ENCODE results near the gene IL16.
A peak's percentile ranks its signal among the peaks of the same experiment; 100 is the strongest.

Gene IL16

DNA sequence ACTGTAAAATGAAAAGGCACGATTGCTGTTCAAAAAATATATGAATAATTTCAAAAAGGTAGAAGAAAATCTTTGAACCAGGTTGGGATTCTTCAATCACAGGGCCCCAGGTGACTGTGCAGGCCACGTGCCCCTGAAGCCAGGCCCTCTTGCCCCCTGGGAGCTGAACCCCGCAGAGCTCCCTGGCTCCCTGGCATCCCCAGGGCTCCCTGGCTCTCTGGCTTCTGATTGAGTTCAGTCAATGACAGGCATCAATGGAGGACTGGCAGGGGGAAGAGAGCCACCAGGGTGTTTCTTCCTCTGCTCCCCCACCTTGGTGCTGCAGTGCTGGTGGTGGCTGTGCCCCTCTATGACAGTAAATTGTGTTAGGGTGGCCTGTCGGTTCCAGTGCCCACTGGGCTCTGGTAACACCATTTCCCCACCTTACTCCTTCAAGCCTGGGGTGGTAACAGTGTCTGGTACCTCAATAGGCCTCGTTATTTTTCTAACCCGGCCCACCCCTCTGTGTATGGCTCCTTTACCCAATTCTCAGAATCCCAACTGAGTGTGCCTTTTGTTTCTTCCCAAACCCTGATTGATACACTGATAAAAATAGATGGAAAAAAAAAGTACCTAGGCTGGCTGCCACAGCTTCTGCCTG lies 64.6 kb downstream of the IL16 start:
- Mint-ChIP-seq H3K9me3 (no peaks in the 10 kb centered on the region), H3K36me3 (no peaks in the 10 kb centered on the region), H3K4me3 (no peak overlapping the region), H3K4me1 (peaks cover 15% of the 10 kb centered on the region), H3K27me3 (peaks cover 38% of the 10 kb centered on the region), H3K27ac (no peak overlapping the region)
- DNase-seq = no peak
- CTCF ChIA-PET = interaction anchor here (0.9 to 2.9 kb wide), 5 partner anchors 79 to 153 kb away, joined by 3 to 10 read pairs (median 3); no protein-coding TSS in a partner anchor

DNA sequence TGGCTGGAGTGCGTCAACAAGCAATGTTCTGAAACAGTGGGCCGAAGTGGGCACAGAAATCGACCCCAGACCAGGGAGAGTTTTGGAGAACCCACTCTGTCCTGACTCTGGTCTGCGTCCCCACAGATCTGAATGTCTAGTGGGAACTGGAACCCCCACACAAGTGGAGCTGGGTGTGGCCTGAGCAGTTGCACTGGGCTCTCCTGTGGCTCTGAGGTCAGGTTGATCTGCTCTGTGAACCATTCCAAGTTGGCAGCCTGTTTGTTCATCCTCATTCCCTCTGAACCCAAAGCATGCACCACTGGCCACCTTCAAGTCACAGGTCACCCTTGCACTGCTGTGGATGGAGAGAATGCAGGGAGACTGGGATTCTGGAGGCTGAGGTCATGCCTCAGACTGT lies 66.8 kb downstream of the IL16 start:
- no peaks in the 10 kb centered on the region for H3K36me3 Mint-ChIP-seq
- no peak overlapping the region for H3K4me3 Mint-ChIP-seq
- H3K4me1 Mint-ChIP-seq = peaks cover 27% of the 10 kb centered on the region
- DNase-seq = no peak
- CTCF ChIA-PET = interaction anchor here (0.7 to 8.2 kb wide), 7 partner anchors 73 to 293 kb away, joined by 3 to 220 read pairs (median 4); no protein-coding TSS in a partner anchor
- no peak overlapping the region for H3K27ac Mint-ChIP-seq
- peaks cover 32% of the 10 kb centered on the region for H3K27me3 Mint-ChIP-seq
- no peaks in the 10 kb centered on the region for H3K9me3 Mint-ChIP-seq

DNA sequence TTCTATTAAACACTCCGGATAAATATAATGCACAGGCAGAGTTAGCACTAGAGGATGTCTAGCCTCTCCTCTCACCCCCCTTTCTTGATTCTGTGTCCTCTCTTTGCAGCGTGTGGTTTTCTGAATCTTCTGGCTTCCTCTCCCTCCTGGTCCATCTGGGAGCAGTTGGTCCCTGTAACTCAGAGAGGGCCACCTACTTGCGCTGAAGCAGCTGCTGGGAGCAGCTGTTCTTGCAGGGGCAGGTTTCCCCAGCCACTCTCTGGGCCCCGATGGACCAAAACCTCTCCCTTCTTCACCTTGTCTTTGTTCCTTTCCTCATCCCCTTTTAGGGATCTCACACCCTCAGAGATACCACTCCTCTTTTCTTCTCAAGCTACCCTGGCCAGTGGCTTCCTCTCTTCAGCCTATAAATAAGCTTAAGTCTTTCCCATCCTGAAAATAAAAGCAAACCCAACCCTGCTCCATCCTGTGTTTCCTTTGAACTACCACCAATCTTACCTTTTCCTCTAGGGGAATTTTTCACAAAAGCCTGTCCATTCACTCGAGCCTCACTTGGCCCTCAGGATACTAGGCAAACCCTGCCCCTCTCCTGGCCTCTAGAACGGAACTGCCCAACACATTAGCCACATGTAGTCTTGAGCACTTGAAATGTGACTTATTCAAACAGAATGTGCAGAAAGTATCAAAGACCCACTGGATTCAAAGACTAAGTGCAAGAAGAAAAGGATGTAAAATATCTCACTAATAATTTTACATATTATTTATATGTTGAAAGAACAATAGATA lies 67.6 kb downstream of the IL16 start:
- no peak for DNase-seq
- no peaks in the 10 kb centered on the region for H3K9me3 Mint-ChIP-seq
- H3K27me3 Mint-ChIP-seq = peaks cover 30% of the 10 kb centered on the region
- no peak overlapping the region for H3K27ac Mint-ChIP-seq
- H3K4me3 Mint-ChIP-seq = no peak overlapping the region
- H3K36me3 Mint-ChIP-seq = no peaks in the 10 kb centered on the region
- H3K4me1 Mint-ChIP-seq = peaks cover 34% of the 10 kb centered on the region
- CTCF ChIA-PET = interaction anchor here (2.9 to 8.2 kb wide), 4 partner anchors 20 to 156 kb away, joined by 14 to 262 read pairs (median 156); no protein-coding TSS in a partner anchor

DNA sequence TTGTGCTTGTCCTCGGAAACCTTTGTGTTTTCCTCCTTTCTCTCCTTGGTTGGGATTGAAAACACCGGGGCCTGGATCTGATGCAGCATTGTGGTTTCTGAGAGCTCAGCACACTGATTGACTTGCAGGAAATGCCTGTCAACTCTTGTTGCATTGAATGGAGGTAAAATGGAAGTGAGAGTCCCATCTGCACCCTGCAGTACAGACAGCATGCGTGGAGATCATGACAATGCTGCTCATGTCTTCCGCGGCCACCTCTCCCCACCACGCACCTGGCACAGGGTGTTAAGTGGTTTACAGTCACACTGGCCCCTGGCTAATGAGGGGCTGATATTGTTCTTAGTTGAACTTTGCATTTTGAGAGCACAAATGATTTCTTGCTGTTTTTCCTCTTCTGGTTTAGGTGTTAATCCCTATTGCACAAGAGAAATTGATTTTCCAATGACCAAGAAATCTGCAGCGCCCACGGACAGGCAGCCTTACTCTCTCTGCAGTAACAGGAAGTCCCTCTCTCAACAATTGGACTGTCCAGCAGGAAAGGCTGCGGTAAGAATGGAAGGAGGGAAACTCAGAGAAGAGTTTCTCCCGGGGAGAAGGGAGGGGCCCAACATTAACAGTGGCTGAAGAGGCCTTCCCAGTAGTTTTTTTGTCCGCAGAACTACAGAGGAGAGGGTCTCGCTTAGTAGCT lies 68.7 kb downstream of the IL16 start:
- peaks cover 40% of the 10 kb centered on the region for H3K4me1 Mint-ChIP-seq
- DNase-seq = no peak
- CTCF ChIA-PET = interaction anchor here (0.7 to 8.2 kb wide), 86 partner anchors 8 to 809 kb away, joined by 3 to 262 read pairs (median 6); partner anchors contain the start of genes STARD5 and TLNRD1
- H3K27ac Mint-ChIP-seq = no peak overlapping the region
- H3K4me3 Mint-ChIP-seq = no peak overlapping the region
- H3K27me3 Mint-ChIP-seq = peaks cover 24% of the 10 kb centered on the region
- no peaks in the 10 kb centered on the region for H3K36me3 Mint-ChIP-seq
- H3K9me3 Mint-ChIP-seq = no peaks in the 10 kb centered on the region

DNA sequence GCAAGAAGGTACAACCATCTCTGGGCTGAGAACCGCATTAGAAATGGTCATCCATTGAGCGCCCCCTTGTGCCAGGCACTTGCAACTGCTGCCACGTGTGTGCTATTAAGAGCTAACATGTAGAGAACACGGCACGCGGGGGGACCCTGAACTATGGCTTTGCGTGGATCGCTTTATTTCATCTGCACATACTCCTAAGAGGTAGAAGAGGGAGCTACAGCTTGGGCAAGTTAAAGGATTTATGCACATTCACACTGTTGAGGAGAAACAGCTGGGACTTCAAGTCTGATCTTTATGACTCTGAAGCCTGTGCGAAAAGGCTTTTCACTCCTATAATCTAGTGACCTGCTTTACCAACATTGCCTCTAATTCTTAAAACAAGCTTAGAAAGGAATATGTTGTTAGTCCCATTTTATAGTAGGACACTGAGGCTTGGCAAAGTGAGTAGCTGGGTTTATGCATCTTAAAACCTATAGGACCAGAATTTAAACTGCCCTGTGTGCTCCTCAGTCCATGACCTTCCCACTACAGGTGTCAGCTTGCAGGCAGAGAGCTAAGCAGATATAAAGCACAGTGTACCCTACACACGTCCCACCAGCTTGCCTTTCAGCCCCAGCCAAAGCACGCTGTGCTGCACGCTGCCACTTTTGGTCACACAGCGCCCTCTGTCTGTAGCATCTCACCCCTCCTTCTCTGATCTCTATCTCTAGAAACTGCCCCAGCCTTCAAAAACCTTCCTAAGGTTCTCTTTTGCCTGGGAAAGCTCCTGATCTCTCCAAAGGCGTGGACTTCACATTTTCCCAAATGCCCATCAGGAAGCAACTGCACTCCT lies 69.5 kb downstream of the IL16 start:
- H3K4me3 Mint-ChIP-seq = peak overlapping the region; percentile 27
- peaks cover 24% of the 10 kb centered on the region for H3K27me3 Mint-ChIP-seq
- DNase-seq = peak; percentile 91
- CTCF ChIA-PET = interaction anchor here (0.6 to 8.2 kb wide), 106 partner anchors 9 to 810 kb away, joined by 3 to 262 read pairs (median 5); partner anchors contain the start of genes CEMIP, STARD5 and TLNRD1
- peak overlapping the region; percentile 47 for H3K27ac Mint-ChIP-seq
- no peaks in the 10 kb centered on the region for H3K9me3 Mint-ChIP-seq
- peaks cover 40% of the 10 kb centered on the region for H3K4me1 Mint-ChIP-seq
- no peaks in the 10 kb centered on the region for H3K36me3 Mint-ChIP-seq

DNA sequence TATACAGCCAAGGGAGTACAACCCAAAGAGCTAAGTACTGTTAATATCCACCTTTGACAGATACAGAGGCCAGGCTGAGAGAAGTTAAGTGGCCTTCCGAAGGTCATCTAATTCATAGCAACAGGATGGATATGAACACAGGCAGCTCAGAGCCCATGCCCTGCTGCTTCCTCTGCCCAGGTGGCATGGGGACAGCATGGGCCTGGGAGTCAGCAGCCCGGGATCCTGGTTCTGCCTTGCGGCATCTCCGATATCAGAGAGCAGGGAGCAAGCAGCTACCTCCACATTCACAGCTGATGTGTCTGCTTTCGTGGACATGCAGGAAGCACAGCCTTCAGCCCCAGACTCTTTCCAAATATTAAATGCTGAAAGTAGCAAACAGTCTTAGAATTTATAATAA lies 71.7 kb downstream of the IL16 start:
- Mint-ChIP-seq H3K4me3 (no peak overlapping the region), H3K27ac (no peak overlapping the region), H3K27me3 (peaks cover 17% of the 10 kb centered on the region), H3K4me1 (peaks cover 40% of the 10 kb centered on the region), H3K36me3 (no peaks in the 10 kb centered on the region), H3K9me3 (no peaks in the 10 kb centered on the region)
- DNase-seq = no peak
- CTCF ChIA-PET = interaction anchor here (1.0 to 8.2 kb wide), 6 partner anchors 68 to 811 kb away, joined by 3 to 262 read pairs (median 49); no protein-coding TSS in a partner anchor

DNA sequence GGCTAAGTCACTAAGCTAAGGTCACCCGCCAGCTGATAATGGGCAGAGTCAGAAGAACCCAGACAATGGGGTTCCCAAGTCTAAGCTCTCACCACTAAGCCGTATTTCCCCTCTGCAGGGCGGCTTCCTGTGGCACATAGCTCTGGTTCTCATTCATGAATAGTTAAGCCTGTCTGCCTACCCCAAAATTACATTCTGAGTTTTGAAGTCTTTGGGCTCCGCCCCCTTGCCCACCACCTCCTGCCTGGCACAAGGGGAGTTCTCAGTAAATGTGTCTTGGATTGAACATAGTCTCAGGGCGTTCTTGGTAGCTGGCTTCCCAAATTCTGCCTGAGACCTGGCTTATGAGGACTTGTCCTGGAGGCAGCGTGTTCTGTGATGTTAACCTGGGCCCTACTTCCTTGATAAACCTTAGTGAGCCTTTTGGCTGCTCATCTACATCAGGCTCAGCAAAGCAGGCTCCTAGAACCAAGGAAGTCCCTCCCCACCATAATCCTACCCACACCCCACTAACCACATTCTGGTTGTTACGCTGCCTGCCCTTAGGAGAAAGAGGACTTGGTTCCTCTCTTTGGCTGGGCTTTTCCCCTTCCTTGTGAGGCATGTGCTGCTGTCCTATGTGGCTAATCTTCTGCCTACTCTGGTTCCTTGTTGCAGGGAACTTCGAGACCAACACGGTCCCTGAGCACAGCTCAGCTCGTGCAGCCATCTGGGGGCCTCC lies 72.4 kb downstream of the IL16 start:
- Mint-ChIP-seq H3K4me1 (peaks cover 40% of the 10 kb centered on the region), H3K9me3 (no peaks in the 10 kb centered on the region), H3K27ac (no peak overlapping the region), H3K36me3 (no peaks in the 10 kb centered on the region), H3K27me3 (peaks cover 11% of the 10 kb centered on the region), H3K4me3 (no peak overlapping the region)
- peak; percentile 39 for DNase-seq
- CTCF ChIA-PET = interaction anchor here (1.3 to 8.2 kb wide), 5 partner anchors 67 to 292 kb away, joined by 4 to 262 read pairs (median 92); no protein-coding TSS in a partner anchor

DNA sequence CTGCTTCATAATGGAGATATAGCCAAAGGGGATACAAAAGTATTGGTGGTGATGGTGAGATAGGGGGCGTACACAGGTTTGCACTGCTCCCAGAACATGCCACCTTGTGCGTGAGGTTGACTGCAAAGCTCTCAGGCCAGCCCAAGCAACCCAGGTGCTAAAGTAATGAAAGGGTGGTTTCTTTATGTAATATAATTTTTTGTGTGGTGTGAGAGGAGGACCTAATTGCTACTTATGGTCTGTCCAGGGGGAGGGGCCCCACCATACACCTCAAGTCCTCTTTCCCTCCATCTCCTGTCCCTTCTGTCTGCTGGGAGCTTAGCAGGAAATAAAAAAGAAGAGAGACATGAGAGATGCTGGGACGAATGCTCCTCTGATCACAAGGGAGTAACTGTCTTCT lies 73.5 kb downstream of the IL16 start:
- H3K4me3 Mint-ChIP-seq = no peak overlapping the region
- H3K27ac Mint-ChIP-seq = no peak overlapping the region
- CTCF ChIA-PET = interaction anchor here (6.5 to 8.2 kb wide), 3 partner anchors 66 to 130 kb away, joined by 85 to 262 read pairs (median 92); no protein-coding TSS in a partner anchor
- peaks cover 1% of the 10 kb centered on the region for H3K27me3 Mint-ChIP-seq
- peaks cover 46% of the 10 kb centered on the region for H3K4me1 Mint-ChIP-seq
- H3K36me3 Mint-ChIP-seq = no peaks in the 10 kb centered on the region
- DNase-seq = no peak
- no peaks in the 10 kb centered on the region for H3K9me3 Mint-ChIP-seq

DNA sequence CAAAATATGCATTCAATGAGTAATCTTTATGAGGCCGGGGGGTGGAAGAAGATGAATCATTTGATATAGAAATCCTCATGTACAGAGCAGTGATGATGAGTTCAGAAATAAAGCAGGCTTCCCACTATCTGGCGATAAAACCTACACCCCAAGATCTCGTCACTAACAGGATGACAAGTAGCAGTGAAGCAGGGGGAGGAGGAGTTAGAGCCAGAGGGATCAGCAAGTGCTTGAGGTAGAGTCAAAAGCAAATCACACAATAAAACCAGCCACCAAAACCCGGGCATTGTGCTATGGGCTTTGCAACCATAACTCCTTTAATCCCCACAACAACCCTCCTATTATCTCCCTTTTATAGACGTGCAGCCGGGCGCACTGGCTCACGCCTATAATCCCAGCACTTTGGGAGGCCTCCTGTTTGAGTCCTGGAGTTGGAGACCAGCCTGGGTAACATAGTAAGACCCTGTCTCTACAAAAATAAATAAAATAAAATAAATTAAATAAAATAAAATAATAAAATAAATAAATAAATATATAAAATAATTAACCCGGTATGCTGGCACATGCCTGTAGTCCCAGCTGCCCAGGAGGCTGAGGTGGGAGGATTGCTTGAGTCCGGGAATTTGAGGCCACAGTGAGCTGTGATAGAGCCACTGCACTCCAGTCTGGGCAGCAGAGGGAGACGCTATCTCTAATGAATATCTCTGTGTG lies 74.3 kb downstream of the IL16 start:
- no peaks in the 10 kb centered on the region for H3K27me3 Mint-ChIP-seq
- DNase-seq = no peak
- H3K9me3 Mint-ChIP-seq = no peaks in the 10 kb centered on the region
- H3K27ac Mint-ChIP-seq = no peak overlapping the region
- no peaks in the 10 kb centered on the region for H3K36me3 Mint-ChIP-seq
- no peak overlapping the region for H3K4me3 Mint-ChIP-seq
- CTCF ChIA-PET = interaction anchor here (5.2 to 8.2 kb wide), 4 partner anchors 65 to 129 kb away, joined by 85 to 262 read pairs (median 97); no protein-coding TSS in a partner anchor
- H3K4me1 Mint-ChIP-seq = peaks cover 46% of the 10 kb centered on the region

DNA sequence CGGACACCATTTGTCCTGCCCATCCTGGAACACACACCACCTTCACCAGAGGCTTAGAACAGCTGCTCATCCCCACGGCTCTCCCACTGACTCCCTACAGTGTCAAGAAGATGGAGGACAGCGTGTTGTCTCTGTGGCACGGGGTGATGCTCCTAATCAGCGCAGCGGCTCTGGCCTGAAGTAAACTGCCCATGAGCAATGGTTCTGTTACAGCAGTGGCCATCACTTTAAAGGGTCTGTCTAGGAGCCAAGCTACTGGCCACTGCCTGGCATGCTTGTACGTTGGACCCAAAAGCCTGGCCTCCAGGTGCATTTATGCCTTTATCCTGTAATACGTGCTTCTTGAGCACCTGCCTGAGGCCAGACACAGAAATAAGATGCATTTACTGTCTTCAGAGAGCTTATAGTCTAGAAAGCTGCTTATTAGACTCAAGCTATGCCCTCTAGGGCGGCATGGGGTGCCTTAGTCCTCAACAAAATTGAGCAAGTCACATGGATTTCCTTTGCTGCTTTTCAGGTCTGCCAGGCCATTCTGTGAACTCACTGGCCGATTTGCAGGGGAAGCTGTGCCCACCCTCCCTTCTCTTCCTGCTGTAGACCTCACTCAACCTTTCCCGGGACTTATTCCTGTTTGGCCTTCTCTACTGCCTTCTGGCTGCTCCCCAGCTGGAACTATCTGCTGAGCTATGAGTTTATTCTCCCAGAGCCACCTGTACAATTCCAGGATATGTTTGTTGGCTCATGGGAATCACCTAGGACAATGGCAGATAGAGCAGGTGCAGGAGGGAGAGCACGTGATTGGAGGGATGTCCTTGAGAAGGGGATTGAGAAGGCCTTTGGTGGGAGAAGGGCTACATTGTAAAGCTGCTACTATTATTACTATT lies 75.3 kb downstream of the IL16 start:
- Mint-ChIP-seq H3K27me3 (no peaks in the 10 kb centered on the region), H3K27ac (no peak overlapping the region), H3K4me3 (no peak overlapping the region), H3K9me3 (peaks cover 6% of the 10 kb centered on the region), H3K4me1 (peaks cover 42% of the 10 kb centered on the region), H3K36me3 (peaks cover 5% of the 10 kb centered on the region)
- CTCF ChIA-PET = interaction anchor here (0.5 to 13.2 kb wide), 6 partner anchors 24 to 174 kb away, joined by 3 to 202 read pairs (median 44); no protein-coding TSS in a partner anchor
- DNase-seq = no peak

DNA sequence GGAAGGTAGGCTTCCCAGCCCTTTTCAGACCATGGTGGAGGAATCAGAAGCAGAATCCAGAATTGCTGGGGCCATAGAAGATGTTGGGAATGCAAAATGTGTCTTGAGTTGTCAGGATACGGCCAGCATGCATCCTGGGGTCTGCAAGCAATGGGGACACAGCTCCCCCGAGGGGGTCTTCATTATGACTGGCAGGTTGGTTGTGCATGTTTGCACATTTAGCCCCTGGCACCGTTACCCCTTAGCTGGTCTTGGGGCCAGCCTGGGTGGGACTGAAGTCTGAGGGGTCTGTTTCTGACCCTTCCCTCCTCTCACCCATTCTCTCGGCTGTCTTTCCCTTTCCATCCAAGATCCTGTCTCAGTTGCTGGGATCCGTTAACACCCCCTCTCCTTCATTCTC lies 76.5 kb downstream of the IL16 start:
- peaks cover 37% of the 10 kb centered on the region for H3K4me1 Mint-ChIP-seq
- peaks cover 15% of the 10 kb centered on the region for H3K36me3 Mint-ChIP-seq
- no peak overlapping the region for H3K4me3 Mint-ChIP-seq
- no peaks in the 10 kb centered on the region for H3K27me3 Mint-ChIP-seq
- CTCF ChIA-PET = interaction anchor here (0.6 to 13.2 kb wide), 8 partner anchors 7 to 294 kb away, joined by 3 to 202 read pairs (median 14); no protein-coding TSS in a partner anchor
- H3K9me3 Mint-ChIP-seq = peaks cover 14% of the 10 kb centered on the region
- H3K27ac Mint-ChIP-seq = no peak overlapping the region
- no peak for DNase-seq
